SKM-1 (cell line): ENCODE results near the gene AKAP11.
"Not testable (repeated sequence)": the region's sequence is repeated elsewhere in the genome, so short reads cannot be mapped to it uniquely, and the experiment has no call there.

Source experiments
- DNase-seq: peaks from one replicate; lab custom pipeline; 2025; ENCODE audit not compliant: unreplicated experiment; lab: John Stamatoyannopoulos, UW

The AKAP11 gene, protein sequence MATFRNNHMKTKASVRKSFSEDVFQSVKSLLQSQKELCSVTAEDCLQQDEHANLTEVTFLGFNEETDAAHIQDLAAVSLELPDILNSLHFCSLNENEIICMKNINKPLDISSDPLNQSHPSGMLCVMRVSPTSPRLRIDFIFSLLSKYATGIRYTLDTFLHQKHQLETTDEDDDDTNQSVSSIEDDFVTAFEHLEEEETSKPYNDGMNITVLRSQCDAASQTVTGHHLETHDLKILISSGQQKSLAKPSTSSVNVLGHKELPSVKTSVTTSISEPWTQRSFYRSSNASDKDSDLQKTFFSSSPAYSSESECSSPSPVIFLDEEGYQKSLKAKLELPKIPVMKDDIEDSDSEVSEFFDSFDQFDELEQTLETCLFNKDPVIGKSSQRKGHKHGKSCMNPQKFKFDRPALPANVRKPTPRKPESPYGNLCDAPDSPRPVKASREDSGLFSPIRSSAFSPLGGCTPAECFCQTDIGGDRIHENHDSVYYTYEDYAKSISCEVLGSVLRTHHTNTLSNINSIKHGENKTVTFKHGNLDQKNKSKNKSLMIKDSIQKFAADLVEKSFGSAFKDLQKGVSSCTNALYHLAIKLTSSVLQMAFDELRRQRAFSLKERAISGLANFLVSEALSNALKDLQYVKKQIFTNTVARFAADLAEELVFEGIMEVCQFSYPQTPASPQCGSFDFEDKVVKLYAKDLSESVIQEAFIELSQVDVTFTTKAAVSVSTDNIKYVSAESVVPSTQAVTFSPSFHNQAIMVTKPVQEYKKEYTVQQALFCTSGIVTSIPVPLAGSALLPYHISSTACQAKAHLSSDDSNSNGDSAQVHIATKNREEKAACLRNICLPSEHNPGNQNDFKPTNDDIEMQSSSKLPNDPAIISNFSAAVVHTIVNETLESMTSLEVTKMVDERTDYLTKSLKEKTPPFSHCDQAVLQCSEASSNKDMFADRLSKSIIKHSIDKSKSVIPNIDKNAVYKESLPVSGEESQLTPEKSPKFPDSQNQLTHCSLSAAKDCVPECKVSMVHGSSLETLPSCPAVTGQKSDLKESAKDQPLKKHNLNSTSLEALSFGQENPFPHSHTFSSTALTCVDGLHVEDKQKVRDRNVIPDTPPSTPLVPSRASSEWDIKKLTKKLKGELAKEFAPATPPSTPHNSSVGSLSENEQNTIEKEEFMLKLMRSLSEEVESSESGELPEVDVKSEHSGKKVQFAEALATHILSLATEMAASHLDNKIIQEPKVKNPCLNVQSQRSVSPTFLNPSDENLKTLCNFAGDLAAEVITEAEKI (N-terminal part only)

DNA sequence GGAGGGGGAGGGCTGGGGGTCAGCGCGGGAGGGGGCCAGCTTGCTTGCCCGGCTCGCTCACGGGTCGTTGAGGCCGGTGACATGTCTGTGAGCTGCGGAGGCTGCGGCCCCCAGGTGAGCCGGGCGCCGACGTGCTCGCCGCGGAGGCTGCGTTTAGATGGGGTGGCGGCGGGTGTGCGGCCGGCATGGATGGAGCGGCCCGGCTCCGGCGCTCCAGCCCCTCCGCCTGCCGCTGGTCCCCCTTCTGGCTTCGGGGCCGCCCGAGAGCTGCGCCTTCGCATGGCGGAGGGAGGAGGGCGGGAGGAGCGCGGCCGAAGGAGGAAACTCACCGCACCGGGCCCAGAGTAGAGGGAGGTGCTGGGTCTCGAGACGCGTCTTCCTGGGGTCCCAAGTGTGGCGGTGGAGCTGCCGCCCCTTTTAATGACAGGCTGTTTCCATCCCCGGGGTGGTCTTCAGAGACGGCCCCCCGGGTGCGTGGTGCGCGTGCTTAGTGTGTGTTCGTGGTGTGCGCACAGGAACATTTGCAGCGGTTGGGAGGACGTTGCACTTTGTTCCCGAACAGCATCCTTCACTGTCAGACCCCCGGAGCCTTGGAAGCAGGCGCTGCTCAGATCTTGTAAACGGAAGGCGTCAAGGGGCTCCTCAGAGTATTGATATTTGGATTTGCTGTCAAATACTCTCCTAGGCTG is at the start of gene AKAP11:
Gene AKAP11 (plus strand): TSS at position 38 of the 689 bp plus-strand sequence. CDS start 14,197 bp downstream, outside the sequence.
- no peak for DNase-seq

DNA sequence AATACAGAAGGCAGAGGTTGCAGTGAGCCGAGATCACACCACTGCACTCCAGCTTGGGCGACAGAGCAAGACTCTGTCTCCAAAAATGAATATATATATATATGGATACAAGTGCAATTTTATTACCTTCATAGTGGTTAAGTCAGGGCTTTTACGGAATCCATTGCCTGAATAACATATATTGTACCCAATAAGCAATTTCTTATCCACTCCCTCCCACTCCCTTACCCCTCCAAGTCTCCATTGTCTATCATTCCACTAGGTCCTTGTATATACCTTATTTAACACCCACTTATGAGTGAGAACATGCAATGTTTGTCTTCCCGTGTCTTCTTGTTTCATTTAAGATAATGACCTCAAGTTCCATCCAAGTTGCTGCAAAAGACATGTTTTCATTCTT is 48.3 kb upstream of the AKAP11 start:
- no peak for DNase-seq

DNA sequence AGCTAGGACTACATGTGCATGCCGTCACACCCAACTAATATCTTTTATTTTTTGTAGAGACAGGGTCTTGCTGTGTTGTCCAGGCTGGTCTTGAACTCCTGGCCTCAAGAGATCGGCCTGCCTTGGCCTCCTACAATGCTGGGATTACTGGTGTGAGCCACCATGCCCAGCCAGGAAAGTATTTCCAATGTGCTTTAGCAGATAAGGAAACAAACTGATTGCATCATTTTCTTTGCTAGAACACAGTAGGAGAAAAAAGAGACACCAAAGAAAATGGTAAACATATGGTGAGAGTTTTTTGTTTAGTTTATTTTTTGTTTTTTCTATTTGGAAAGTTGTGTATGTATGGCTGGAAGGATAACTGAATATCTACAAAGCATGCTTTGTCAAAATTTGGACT is 46.9 kb upstream of the AKAP11 start:
- no peak for DNase-seq

DNA sequence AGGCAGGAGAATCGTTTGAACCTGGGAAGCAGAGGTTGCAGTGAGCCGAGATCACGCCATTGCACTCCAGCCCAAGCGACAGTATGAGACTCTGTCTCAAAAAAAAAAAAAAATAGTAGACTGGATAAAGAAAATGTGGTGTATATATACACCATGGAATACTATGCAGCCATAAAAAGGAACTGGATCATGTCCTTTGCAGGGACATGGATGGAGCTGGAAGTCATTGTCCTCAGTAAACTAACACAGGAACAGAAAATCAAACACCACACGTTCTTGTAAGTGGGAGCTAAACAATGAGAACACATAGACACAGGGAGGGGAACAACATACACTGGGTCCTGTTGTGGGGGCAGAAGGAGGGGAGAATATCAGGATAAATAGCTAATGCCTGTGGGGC is 45.2 kb upstream of the AKAP11 start:
- DNase-seq = not testable (repeated sequence)

DNA sequence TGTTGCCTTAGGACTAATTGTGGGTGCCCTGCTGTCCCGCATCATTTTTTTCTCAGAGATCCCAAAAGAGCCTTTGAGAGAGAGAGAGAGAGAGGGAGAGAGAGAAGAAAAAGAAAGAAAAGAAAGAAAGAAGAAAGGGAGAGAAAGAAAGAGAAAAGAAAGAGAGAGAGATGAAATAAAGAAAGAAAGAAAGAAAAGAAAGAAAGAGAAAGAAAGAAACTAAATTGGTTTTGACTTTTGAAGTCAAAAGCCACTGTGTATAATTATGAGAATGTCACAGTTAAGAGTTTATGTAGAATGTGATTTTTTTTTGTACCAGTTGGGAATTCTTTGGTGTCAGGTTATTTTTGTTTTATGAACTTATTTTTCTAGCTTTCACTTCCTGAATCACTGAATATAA is 43.4 kb upstream of the AKAP11 start:
- no peak for DNase-seq

DNA sequence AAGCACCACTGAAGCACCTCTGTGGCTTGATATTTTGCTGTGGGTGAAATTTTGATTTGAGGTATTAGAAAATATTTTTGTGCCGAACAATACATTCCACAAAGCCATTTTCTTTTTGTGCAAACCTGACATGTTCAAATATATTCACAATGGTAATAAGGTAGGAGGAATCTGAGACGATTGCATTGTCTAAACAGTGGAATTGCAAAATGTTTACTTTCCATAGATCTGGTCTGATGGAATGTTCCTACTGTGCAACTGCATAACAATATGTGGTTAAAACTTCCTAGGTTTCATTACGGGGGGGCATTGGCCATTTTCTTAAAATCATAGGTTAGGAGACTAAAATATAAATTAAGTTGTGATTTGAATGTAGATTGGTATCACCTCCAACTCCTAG is 42.7 kb upstream of the AKAP11 start:
- no peak for DNase-seq

DNA sequence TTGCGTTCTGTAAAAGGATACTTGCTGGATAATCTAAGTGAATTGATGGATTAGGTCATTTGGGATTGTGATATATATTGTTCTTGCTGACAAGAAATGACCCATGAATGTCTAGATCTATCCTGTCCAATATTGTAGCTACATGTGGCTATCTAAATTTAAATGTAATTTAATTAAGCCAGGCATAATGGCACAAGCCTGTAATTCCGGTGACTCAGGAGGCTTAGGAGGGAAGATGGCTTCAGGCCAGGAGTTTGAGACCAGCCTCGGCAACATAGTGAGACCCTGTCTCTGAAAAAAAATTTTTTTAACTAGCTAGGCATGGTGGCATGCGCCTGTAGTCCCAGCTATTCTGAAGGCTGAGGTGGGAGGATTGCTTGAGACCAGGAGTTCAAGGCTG is 39.3 kb upstream of the AKAP11 start:
- no peak for DNase-seq

DNA sequence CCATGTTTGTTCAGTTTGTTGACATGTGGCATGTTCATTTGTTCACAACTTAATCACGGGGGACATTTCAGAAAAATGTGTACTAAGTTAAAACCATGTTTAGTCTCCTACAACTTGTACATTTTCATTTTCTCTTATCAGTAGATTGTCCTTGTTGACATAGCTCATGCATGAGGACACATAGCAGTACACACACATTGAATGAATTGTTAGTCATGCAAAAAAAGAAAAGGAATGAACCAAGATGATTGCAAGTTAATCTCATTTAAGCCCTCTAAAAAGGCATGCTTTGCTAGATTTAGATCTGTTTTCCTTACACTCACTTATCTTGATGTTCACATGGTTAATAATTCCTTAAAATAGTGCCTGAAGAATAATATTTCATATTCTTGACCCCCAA is 38.2 kb upstream of the AKAP11 start:
- DNase-seq = no peak

DNA sequence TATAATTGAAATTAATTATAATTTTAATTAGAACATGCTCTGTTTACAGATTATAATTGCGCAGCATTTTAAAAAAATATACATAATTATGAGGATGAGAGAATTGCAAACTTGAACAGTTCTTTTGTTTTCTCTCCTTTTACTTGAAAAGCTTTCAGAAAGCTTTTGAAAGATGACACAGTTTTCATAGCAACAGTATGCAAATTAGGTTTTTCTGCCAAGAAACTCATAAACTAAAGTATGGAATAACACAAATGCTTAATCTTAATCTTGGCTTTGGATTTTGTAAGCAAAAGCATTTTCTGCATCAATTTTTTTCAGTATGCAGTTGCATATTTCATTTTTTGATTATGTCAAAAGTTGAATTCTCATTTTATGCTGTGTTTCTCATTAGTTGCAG is 32.8 kb upstream of the AKAP11 start:
- DNase-seq = no peak

DNA sequence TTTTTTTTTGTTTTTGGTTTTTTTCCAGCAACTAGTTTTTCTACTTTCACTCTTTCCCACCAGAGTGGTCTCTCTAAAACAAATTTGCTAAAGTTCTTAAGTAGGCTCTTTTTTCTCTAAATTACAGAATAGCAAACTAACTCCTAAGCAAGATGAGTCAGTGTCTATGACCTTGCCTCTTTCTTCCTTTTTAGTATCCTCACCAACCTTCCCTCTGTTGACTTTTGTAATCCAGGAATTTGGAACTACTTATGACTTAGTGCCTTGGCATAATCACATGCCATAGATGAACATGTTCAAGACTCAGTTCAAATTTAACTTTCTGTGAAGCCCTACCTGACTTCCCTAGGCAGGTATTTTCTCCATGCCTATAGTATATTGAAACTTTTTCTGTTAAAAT is 32.3 kb upstream of the AKAP11 start:
- no peak for DNase-seq

DNA sequence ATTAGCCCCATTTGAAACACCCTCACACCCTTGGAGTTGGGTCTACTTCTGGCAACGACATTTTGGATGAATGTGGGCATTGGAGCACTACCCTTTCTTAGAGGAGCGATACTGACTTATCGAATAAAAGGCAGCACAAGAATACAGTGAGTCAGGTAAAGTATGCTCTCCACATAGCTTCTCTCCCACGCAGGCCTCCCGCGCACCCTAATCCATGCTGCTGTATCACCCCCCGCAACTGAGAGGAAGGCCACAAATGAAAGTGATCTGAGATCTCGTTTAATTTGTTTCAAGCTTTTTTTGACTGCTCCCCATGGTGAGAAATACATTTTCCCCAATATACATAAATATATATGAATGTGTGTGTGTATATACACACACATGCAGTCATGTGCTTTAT is 25.4 kb upstream of the AKAP11 start:
- no peak for DNase-seq

DNA sequence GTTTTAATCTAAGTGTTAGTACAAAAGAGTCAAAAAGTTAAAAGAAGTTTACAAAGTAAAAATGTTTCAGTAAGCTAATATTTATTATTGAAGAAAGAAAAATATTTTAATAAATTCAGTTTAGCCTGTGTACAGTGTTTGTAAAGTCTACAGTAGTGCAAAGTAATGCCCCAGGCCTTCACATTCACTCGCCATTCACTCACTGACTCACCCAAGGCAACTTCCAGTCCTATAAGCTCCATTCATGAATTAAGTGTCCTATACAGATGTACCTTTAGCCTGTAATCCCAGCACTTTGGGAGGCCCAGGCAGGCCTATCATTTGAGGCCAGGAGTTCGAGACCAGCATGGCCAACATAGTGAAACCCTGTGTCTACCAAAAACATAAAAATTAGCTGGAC is 24.1 kb upstream of the AKAP11 start:
- DNase-seq = no peak

DNA sequence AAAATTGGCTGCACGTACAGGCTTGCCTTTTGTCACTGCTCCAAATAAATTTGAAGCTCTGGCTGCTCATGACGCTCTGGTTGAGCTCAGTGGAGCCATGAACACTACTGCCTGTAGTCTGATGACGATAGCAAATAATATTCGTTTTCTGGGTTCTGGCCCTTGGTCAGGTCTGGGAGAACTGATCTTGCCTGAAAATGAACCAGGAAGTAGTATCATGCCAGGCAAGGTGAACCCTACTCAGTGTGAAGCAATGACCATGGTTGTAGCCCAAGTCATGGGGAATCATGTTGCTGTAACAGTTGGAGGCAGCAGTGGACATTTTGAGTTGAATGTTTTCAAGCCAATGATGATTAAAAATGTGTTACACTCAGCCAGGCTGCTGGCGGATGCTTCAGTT is 16.1 kb upstream of the AKAP11 start:
- DNase-seq = no peak

DNA sequence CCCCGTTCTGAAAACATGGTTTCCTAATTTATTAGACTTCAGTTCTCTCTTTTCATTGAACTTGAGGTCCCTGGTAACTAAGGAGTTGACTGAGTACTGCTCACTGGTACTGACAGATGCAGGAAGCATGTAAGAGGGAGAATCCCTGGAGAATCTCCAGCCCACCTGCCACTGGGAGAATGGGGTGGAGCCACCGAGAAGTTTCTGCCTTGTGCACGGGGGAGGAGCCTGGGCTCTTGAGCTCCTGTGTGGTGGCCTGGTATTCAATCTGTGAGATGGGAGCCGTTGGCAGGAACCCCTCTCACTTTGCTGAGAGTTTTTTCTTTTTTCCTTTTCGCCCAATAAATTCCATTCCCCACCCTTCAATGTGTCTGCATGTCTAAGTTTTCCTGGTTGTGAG is 13.2 kb upstream of the AKAP11 start:
- no peak for DNase-seq

DNA sequence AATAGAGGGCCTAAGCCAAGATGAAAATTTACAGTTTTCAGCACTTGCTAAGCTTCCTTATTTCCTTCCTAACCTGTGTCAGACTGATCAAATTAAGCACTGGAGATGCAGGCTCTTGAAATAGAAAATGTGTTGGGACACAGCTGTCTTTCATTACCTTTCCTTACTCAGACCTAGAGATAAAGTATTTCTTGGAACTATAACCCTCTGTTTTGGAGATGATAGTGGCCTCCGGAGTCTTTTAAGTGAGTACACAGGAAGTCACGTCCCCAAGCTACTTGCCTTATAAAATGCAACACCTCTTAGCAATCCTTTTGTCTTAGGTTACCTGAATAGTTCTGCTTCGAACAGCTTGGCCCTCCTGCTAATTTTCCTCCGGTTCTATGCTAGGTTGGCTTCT is 12.4 kb upstream of the AKAP11 start:
- DNase-seq = no peak

DNA sequence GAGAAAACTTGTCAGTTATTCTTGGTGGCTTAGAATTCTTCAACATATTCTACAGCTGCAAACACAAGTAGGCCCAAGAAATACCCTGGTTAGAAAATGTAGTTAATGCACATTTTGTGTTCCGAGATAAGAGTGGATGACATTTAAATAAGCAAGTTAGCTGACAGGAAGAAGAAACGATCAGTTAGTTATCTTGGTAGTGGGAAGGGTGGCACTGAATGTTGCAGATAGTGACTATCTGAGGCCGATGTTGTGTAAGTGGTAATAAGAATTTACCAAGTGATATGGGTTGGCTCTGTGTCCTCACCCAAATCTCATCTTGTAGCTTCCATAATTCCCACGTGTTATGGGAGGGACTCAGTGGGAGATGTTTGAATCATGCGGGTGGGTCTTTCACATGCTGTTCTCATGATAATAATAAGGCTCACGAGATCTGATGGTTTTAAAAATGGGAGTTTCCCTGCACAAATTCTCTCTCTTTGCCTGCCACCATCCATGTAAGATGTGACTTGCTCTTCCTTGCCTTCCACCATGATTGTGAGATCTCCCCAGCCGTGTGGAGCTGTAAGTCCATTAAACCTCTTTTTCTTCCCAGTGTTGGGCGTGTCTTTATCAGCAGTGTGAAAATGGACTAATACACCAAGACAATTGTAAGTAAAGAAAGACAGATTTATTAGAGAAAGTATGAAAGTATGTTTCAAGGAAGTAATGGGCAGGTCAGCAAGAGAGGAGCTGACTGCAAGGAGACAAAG is 10.9 kb upstream of the AKAP11 start:
- no peak for DNase-seq

DNA sequence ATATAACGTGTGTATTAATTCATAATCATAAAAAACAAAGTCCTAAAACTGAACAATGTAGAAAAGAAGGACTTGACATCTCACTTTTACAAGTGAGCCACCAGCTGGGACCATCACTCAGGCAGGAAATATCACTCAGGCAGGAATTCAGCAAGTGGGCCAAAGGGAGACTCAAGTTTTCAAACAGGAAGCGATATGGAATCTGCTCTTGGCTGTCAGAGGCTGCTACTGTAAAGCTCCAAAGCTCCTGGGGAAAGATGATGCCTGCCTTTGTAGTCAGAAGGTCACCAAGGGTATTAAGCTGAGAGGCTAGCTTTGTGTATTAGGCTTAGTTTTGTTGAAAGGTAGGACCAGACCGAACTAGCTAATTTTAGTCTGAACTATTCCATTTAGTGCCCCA is 5.5 kb upstream of the AKAP11 start:
- no peak for DNase-seq

DNA sequence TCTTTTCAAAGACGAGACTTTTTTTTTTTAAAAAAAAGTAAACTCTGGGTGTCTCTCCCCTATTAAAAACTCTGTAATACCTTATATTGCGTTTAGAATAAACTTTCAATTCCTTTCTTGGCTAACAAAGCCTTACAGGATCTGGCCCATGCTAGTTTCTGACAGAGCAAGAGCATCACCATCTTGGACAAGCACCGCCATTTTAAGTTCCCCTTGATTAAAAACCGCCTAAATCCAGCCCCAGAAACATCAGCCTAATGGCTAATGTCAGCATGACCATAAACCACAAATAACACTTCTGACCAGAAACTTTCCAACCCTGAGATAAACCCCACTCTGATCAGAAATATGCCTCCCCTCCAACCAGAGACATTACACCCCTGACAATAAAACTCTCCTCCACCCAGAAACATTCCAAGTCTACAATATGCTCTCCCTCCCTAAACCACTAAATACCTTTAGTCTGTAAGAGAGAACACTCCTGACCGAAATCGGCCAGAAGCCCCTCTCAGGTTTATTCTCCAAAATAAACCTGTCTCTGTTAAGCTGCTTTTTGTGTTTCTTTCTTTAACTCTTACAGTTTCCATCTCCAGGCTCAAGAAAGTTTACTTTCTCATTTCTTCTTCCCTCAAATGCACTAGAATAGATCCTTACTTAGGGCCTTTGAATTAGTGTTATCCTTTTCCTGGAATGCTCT is 1.6 kb upstream of the AKAP11 start:
- DNase-seq = no peak

DNA sequence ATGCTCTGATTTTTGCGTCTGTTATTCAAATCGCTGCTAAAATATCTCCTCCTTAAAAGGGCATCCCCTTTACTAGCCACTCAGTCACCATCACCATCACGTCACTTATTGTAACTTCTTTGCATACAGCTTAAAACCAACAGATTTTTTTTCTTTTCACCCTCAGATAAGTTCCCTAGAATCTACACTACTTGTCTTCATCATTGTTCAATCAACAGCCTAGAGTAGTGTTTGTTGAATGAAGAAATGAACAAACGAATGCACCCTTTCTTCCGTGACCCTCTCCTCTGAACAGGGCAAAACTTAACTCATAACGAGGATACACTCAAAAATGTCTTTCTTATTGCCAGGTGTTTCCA is 1.1 kb upstream of the AKAP11 start:
- DNase-seq = no peak
